Measurements from ENCODE around the gene PNPLA2.

PNPLA2 gene

GRCh38 chr11:850775-851763, 32.4 kb downstream of the PNPLA2 start:
- Histone ChIP-seq H3K4me1 (peaks cover 0 to 45% (median 39%) of the 10 kb centered on the region in 4 donors), H3K36me3 (peaks cover 0 to 26% (median 3%) of the 10 kb centered on the region in 3 donors), H3K27me3 (peaks cover 0 to 25% of the 10 kb centered on the region in 2 donors), H3K9me3 (no peaks in the 10 kb centered on the region), H3K4me3 (no peak overlapping the region), H3K27ac (no peak overlapping the region)
- TF ChIP-seq CTCF (IDR thresholded peaks at IDR 0.05): no peak
- intact Hi-C loops (cut with DNase I; ENCODE audit: low total_unique reads): no loop called here
- DNase-seq: no peak

- peaks cover 0 to 27% (median 3%) of the 10 kb centered on the region in 3 donors for H3K36me3 ChIP-seq
- no peak for DNase-seq
- no peak for TF ChIP-seq CTCF (IDR thresholded peaks at IDR 0.05)
- intact Hi-C loops (cut with DNase I; ENCODE audit: low total_unique reads): no loop called here
- no peaks in the 10 kb centered on the region for H3K9me3 ChIP-seq
- no peak overlapping the region for H3K27ac ChIP-seq
- peaks cover 0 to 38% (median 33%) of the 10 kb centered on the region in 4 donors for H3K4me1 ChIP-seq
- no peak overlapping the region for H3K4me3 ChIP-seq
- H3K27me3 ChIP-seq: peaks cover 0 to 18% of the 10 kb centered on the region in 2 donors
Observed at GRCh38 chr11:852762-853161, 34.0 kb downstream of the PNPLA2 start.

- no peak for TF ChIP-seq CTCF (IDR thresholded peaks at IDR 0.05)
Observed at GRCh38 chr11:853682-854448, 35.2 kb downstream of the PNPLA2 start.

GRCh38 chr11:854601-855329, 36.1 kb downstream of the PNPLA2 start:
- H3K36me3 ChIP-seq: peaks cover 0 to 27% (median 3%) of the 10 kb centered on the region in 3 donors
- no peaks in the 10 kb centered on the region for H3K9me3 ChIP-seq
- H3K4me3 ChIP-seq: no peak overlapping the region
- DNase-seq: no peak
- peaks cover 0 to 3% of the 10 kb centered on the region in 2 donors for H3K27me3 ChIP-seq
- no peak overlapping the region for H3K27ac ChIP-seq
- TF ChIP-seq CTCF (IDR thresholded peaks at IDR 0.05): no peak
- intact Hi-C loops (cut with DNase I; ENCODE audit: low total_unique reads): no loop called here
- peaks cover 0 to 34% (median 20%) of the 10 kb centered on the region in 4 donors for H3K4me1 ChIP-seq

More at GRCh38 chr11:853682-854448, 35.2 kb downstream of the PNPLA2 start:
- H3K27ac ChIP-seq: no peak overlapping the region
- H3K9me3 ChIP-seq: no peaks in the 10 kb centered on the region
- peaks cover 0 to 7% of the 10 kb centered on the region in 2 donors for H3K27me3 ChIP-seq
- H3K36me3 ChIP-seq: peaks cover 0 to 27% (median 3%) of the 10 kb centered on the region in 3 donors
- DNase-seq: no peak
- intact Hi-C loops (cut with DNase I; ENCODE audit: low total_unique reads): no loop called here
- H3K4me1 ChIP-seq: peaks cover 0 to 34% (median 22%) of the 10 kb centered on the region in 4 donors
- H3K4me3 ChIP-seq: no peak overlapping the region

GRCh38 chr11:855330-855674, 36.6 kb downstream of the PNPLA2 start:
- Histone ChIP-seq H3K9me3 (no peaks in the 10 kb centered on the region), H3K27me3 (no peaks in the 10 kb centered on the region), H3K36me3 (peaks cover 0 to 27% (median 3%) of the 10 kb centered on the region in 3 donors), H3K4me3 (no peak overlapping the region), H3K27ac (no peak overlapping the region), H3K4me1 (peaks cover 0 to 35% (median 19%) of the 10 kb centered on the region in 4 donors)
- no peak for DNase-seq
- intact Hi-C loops (cut with DNase I; ENCODE audit: low total_unique reads): no loop called here
- TF ChIP-seq CTCF (IDR thresholded peaks at IDR 0.05): no peak

All from tibial artery (tissue), 4 donors.